Spleen (tissue), 7 donors: ENCODE data around the gene C12orf57.

Experiments used
- CTCF ChIP-seq, 11 experiments: fragments of 200-600 bp in 7 of 11; fragments of 450-650 bp in 4 of 11; sonication (generic) in 4 of 11; IDR thresholded peaks in 8 of 11; conservative IDR thresholded peaks in 3 of 11; 1 replicate in 7 of 11; 2 replicates in 4 of 11; pipeline versions ENCODE4 v1.4.0 to v1.8.0; 2016 to 2021; ENCODE audit warnings: antibody characterized with exemption in 11 of 11, inconsistent platforms in 4 of 11, mild to moderate bottlenecking in 1 of 11
- POLR2AphosphoS5 ChIP-seq, 3 donors: sonication (generic); formaldehyde crosslinking; IDR thresholded peaks; one replicate each; pipeline ENCODE4 v1.5.1; 2017; ENCODE audit warnings: antibody characterized with exemption in 3 of 3
- donor health status: DM: no; HTN: no; CAD: no; lungs with moderate emphysema.
- donor health status: DM: no; HTN: no; CAD: no.
- donor health status: DM: no; HTN: no; CAD: no.

GRCh38 chr12:6954316-6955107 lies 10.7 kb downstream of the C12orf57 start:
- TF ChIP-seq CTCF (IDR thresholded peaks at IDR 0.05 in 8 of 11, conservative IDR thresholded peaks at IDR 0.05 in 3 of 11), result no peak
- TF ChIP-seq POLR2AphosphoS5 (IDR thresholded peaks at IDR 0.05), result peak; percentile 43 to 74 (median 50)
